Caco-2 (cell line): ENCODE results near the gene METTL21A. TPM values are rescaled to one million over a fixed set of nuclear protein-coding genes. Genes with fewer than 3 reads are reported as not detected.
"Not testable (repeated sequence)": the region's sequence is repeated elsewhere in the genome, so short reads cannot be mapped to it uniquely, and the experiment has no call there.

Experiments used
- BruUV-seq: library from RNA; stranded (reverse); fragments of 400-500 nt; replicated peaks from 2 replicates; lab custom pipeline; 2021; lab: Mats Ljungman, UMichigan
- CTCF ChIA-PET: fragments of 300-600 bp; sonication (Branson Sonifier 250); formaldehyde crosslinking; loops from one replicate; lab custom pipeline; 2022; ENCODE audit warnings: antibody characterized with exemption; lab: Charles Lee
- POLR2A ChIA-PET: fragments of 300-600 bp; sonication (Branson Sonifier 250); formaldehyde crosslinking; loops from one replicate; lab custom pipeline; 2022; ENCODE audit warnings: antibody characterized with exemption; lab: Charles Lee
- DNase-seq, 2 experiments: peaks; one replicate each; pipeline versions ENCODE4 v3.0.0 to v3.0.0-alpha.2; 2020 to 2022
- H3K27me3 ChIP-seq: replicated peaks from 2 replicates; pipeline ENCODE4 v1.6.0; 2011; ENCODE audit warnings: low read length; ENCODE audit not compliant: control insufficient read depth, insufficient read depth
- H3K36me3 ChIP-seq: 2 replicates; pipeline ENCODE4 v1.5.1; 2011; ENCODE audit warnings: low read length; ENCODE audit not compliant: control insufficient read depth, insufficient read depth
- H3K4me1 ChIP-seq: fragments of 250-450 bp; sonication (Bioruptor Pico); 2 replicates; pipeline ENCODE4 v1.5.1; 2020; ENCODE audit warnings: mild to moderate bottlenecking
- H3K4me3 ChIP-seq: 2 replicates; pipeline ENCODE4 v1.5.1; 2011; ENCODE audit warnings: low read depth, mild to moderate bottlenecking, control low read depth, low read length
- H3K9me3 ChIP-seq: fragments of 250-450 bp; sonication (Bioruptor Pico); 2 replicates; pipeline ENCODE4 v1.5.1; 2020; ENCODE audit warnings: mild to moderate bottlenecking, moderate library complexity
- H3K27ac Mint-ChIP-seq: one replicate; pipeline ENCODE4 v1.8.0; 2022; ENCODE audit warnings: mixed read lengths; ENCODE audit not compliant: unreplicated experiment
- H3K27me3 Mint-ChIP-seq: one replicate; pipeline ENCODE4 v1.8.0; 2022; ENCODE audit warnings: mixed read lengths; ENCODE audit not compliant: insufficient read depth, unreplicated experiment
- H3K36me3 Mint-ChIP-seq: one replicate; pipeline ENCODE4 v1.8.0; 2022; ENCODE audit warnings: mild to moderate bottlenecking, mixed read lengths; ENCODE audit not compliant: insufficient read depth, unreplicated experiment
- H3K4me1 Mint-ChIP-seq: one replicate; pipeline ENCODE4 v1.8.0; 2022; ENCODE audit warnings: low read depth, mixed read lengths; ENCODE audit not compliant: unreplicated experiment
- H3K4me3 Mint-ChIP-seq: one replicate; pipeline ENCODE4 v1.8.0; 2022; ENCODE audit warnings: mild to moderate bottlenecking, moderate library complexity, mixed read lengths; ENCODE audit not compliant: unreplicated experiment
- H3K9me3 Mint-ChIP-seq: one replicate; pipeline ENCODE4 v1.8.0; 2022; ENCODE audit warnings: mixed read lengths; ENCODE audit not compliant: unreplicated experiment
- intact Hi-C: fragments of 100-400 bp; cut with micrococcal nuclease; formaldehyde crosslinking; loops from one replicate; pipeline ENCODE4 v1.10.0; 2022; ENCODE audit not compliant: unreplicated experiment
- total RNA-seq: library from RNA; stranded (reverse); gene quantifications from 2 replicates; pipeline ENCODE4 v1.2.3, GENCODE V29; 2022
- TF ChIP-seq, protein P1 (sequence below), 2 experiments: fragments of 200-600 bp in 1 of 2; IDR thresholded peaks; 1 replicate in 1 of 2; 2 replicates in 1 of 2; pipeline versions ENCODE4 v1.5.1 to v1.8.0; 2011 to 2022; ENCODE audit warnings: antibody characterized with exemption in 1 of 2, control low read depth in 1 of 2, inconsistent platforms in 1 of 2, low read depth in 1 of 2, low read length in 1 of 2, mild to moderate bottlenecking in 1 of 2, moderate library complexity in 1 of 2; ENCODE audit not compliant: insufficient read depth in 1 of 2, severe bottlenecking in 1 of 2, unreplicated experiment in 1 of 2

Gene METTL21A
- total RNA-seq, 1 experiment from 2014 or later = 31.0 TPM

DNA sequence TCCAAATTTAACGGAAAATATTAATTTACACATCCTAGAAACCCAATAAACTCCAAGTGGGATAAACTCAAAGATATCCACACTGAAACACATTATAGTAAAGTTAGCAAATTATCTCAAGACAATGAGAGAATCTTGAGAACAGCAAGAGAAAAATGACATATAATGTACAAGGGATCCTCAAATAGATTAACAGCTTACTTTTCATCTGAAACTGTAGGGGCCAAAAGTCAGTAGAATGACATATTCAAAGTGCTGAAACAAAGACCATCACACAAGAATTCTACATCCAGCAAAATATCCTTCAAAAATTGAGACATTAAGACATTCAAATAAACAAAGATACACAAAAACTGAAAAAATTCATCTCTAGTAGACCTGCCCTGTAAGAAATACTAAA is 18.7 kb upstream of the METTL21A start:
- H3K9me3 ChIP-seq = peaks cover 18% of the 10 kb centered on the region
- Mint-ChIP-seq H3K27ac (no peak overlapping the region), H3K4me1 (no peaks in the 10 kb centered on the region), H3K27me3 (no peaks in the 10 kb centered on the region), H3K9me3 (peaks cover 14% of the 10 kb centered on the region), H3K4me3 (no peak overlapping the region), H3K36me3 (no peaks in the 10 kb centered on the region)
- no peak overlapping the region for H3K4me3 ChIP-seq
- DNase-seq = no peak
- no peaks in the 10 kb centered on the region for H3K36me3 ChIP-seq
- no peaks in the 10 kb centered on the region for H3K27me3 ChIP-seq
- ChIA-PET CTCF (interaction anchor here (1.2 kb wide), 1 partner anchor 19 kb away, joined by 5 read pairs; the partner anchor contains the start of gene METTL21A), POLR2A (no interaction called here)
- intact Hi-C loops = no loop called here
- no TSS peak for BruUV-seq
- TF ChIP-seq, protein P1, sequence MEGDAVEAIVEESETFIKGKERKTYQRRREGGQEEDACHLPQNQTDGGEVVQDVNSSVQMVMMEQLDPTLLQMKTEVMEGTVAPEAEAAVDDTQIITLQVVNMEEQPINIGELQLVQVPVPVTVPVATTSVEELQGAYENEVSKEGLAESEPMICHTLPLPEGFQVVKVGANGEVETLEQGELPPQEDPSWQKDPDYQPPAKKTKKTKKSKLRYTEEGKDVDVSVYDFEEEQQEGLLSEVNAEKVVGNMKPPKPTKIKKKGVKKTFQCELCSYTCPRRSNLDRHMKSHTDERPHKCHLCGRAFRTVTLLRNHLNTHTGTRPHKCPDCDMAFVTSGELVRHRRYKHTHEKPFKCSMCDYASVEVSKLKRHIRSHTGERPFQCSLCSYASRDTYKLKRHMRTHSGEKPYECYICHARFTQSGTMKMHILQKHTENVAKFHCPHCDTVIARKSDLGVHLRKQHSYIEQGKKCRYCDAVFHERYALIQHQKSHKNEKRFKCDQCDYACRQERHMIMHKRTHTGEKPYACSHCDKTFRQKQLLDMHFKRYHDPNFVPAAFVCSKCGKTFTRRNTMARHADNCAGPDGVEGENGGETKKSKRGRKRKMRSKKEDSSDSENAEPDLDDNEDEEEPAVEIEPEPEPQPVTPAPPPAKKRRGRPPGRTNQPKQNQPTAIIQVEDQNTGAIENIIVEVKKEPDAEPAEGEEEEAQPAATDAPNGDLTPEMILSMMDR (IDR thresholded peaks at IDR 0.05; ENCODE audit: insufficient read depth in 1 of 2, low read depth in 1 of 2, low read length in 1 of 2, severe bottlenecking in 1 of 2, unreplicated experiment in 1 of 2) = no peak
- no peaks in the 10 kb centered on the region for H3K4me1 ChIP-seq

DNA sequence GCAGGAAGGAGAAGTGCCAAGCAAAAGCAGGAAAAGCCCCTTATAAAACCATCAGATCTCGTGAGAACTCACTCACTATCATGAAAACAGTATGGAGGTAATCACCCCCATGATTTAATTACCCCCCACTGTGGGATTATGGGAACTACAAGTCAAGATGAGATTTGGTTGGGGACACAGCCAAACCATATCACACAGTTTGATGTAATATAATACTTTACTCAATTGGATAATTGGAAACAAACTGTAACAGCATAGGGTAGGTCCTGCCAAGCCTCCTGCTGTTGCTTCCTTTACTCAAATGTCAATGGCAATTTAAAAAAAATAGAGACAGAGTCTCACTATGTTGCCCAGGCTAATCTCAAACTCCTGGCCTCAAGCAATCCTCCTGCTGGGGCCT is 15.5 kb upstream of the METTL21A start:
- ChIA-PET POLR2A (no interaction called here), CTCF (no interaction called here)
- DNase-seq = no peak

DNA sequence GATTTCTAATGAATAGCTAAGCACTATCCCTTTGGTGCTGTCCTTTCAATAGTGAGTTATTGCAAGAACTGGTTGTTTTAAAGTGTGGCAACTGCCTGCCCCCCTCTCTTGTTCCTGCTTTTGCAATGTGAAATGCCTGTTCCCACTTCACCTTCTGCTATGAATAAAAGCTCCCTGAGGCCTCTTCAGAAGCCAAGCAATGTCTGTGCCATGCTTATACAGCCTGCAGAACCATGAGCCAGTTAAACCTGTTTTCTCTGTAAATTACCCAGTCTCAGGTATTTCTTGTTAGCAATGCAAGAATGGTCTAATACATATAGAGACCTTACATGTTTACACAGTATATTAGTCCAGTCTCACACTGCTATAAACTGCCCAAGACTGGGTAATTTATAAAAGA is 15.0 kb upstream of the METTL21A start:
- Mint-ChIP-seq H3K27me3 (no peaks in the 10 kb centered on the region), H3K27ac (no peak overlapping the region), H3K4me1 (no peaks in the 10 kb centered on the region), H3K9me3 (peaks cover 14% of the 10 kb centered on the region), H3K36me3 (no peaks in the 10 kb centered on the region), H3K4me3 (no peak overlapping the region)
- POLR2A ChIA-PET = no interaction called here
- Histone ChIP-seq H3K4me3 (no peak overlapping the region), H3K36me3 (no peaks in the 10 kb centered on the region), H3K4me1 (no peaks in the 10 kb centered on the region), H3K9me3 (peaks cover 18% of the 10 kb centered on the region), H3K27me3 (no peaks in the 10 kb centered on the region)
- CTCF ChIA-PET = interaction anchor here (0.6 kb wide), 1 partner anchor 10 kb away, joined by 3 read pairs; no protein-coding TSS in a partner anchor
- TF ChIP-seq, protein P1 (IDR thresholded peaks at IDR 0.05; ENCODE audit: insufficient read depth in 1 of 2, low read depth in 1 of 2, low read length in 1 of 2, severe bottlenecking in 1 of 2, unreplicated experiment in 1 of 2) = no peak
- intact Hi-C loops = no loop called here
- DNase-seq = no peak
- BruUV-seq = no TSS peak

More for the DNA sequence above, 15.5 kb upstream of the METTL21A start:
- Mint-ChIP-seq H3K4me3 (no peak overlapping the region), H3K4me1 (no peaks in the 10 kb centered on the region), H3K36me3 (no peaks in the 10 kb centered on the region), H3K27ac (no peak overlapping the region), H3K9me3 (peaks cover 14% of the 10 kb centered on the region), H3K27me3 (no peaks in the 10 kb centered on the region)
- TF ChIP-seq, protein P1 (IDR thresholded peaks at IDR 0.05; ENCODE audit: insufficient read depth in 1 of 2, low read depth in 1 of 2, low read length in 1 of 2, severe bottlenecking in 1 of 2, unreplicated experiment in 1 of 2) = no peak
- BruUV-seq = no TSS peak
- H3K4me3 ChIP-seq = no peak overlapping the region
- H3K27me3 ChIP-seq = no peaks in the 10 kb centered on the region
- peaks cover 18% of the 10 kb centered on the region for H3K9me3 ChIP-seq
- no peaks in the 10 kb centered on the region for H3K36me3 ChIP-seq
- H3K4me1 ChIP-seq = no peaks in the 10 kb centered on the region
- intact Hi-C loops = no loop called here

- intact Hi-C loops, DNase-seq, H3K4me1 ChIP-seq, H3K4me3 ChIP-seq, H3K4me1 Mint-ChIP-seq, BruUV-seq, CTCF ChIA-PET, H3K27ac Mint-ChIP-seq, H3K4me3 Mint-ChIP-seq, H3K27me3 Mint-ChIP-seq, H3K27me3 ChIP-seq, H3K36me3 ChIP-seq, H3K36me3 Mint-ChIP-seq, POLR2A ChIA-PET: not testable (repeated sequence)
- peaks cover 14% of the 10 kb centered on the region for H3K9me3 Mint-ChIP-seq
- H3K9me3 ChIP-seq = peaks cover 18% of the 10 kb centered on the region
These were observed 14.1 kb upstream of the METTL21A start for GRCh38 chr2:207639288-207639687.
